ENCODE measurements around the gene RYR2. TPM values are rescaled to one million over a fixed set of nuclear protein-coding genes. Genes with fewer than 3 reads are reported as not detected.

Gene RYR2
- total and polyA plus RNA-seq, 2 of the 8 experiments (the other 6 are each of a cell fraction or from before 2014, with no cell fraction given): 1.3 to 4.4 TPM

GRCh38 chr1:237042526-237042891 lies 525 bp downstream of the RYR2 start:
- peak in 1 of 2 experiments; percentile 58 for DNase-seq (ENCODE audit: low read depth in 1 of 2, low spot score in 2 of 2)
- Histone ChIP-seq H3K56ac (replicated peaks; ENCODE audit: insufficient read length, low read depth, low read length) (no peak overlapping the region), H3K9me3 (ENCODE audit: insufficient read depth in 2 of 2, low read depth in 1 of 2, low read length in 1 of 2) (no peaks in the 10 kb centered on the region), H3K27ac (ENCODE audit: low read depth, low read length) (no peak overlapping the region), H3K27me3 (replicated peaks in 1 of 4; ENCODE audit: control insufficient read depth in 3 of 4, extremely low read depth in 1 of 4, insufficient read depth in 3 of 4, low read length in 3 of 4) (peaks cover 1 to 36% (median 25%) of the 10 kb centered on the region in 4 experiments), H2BK20ac (ENCODE audit: low read length) (no peak overlapping the region), H3K36me3 (ENCODE audit: control insufficient read depth in 2 of 4, insufficient read depth in 4 of 4, low read length in 3 of 4) (no peaks in the 10 kb centered on the region), H3K18ac (ENCODE audit: extremely low read depth, low read length) (no peak overlapping the region), H4K20me1 (replicated peaks in 1 of 2; ENCODE audit: control insufficient read depth in 1 of 2, insufficient read depth in 2 of 2, low read length in 2 of 2) (peaks cover 0 to 7% of the 10 kb centered on the region in 2 experiments), H2AFZ (ENCODE audit: low read length) (no peak overlapping the region), H3K4ac (replicated peaks; ENCODE audit: insufficient read length, low read depth, low read length) (no peak overlapping the region), H3K23ac (ENCODE audit: insufficient read length) (no peak overlapping the region), H3K9ac (replicated peaks in 1 of 4; ENCODE audit: extremely low read depth in 1 of 4, low read depth in 3 of 4, low read length in 3 of 4) (peak overlapping the region in 2 of 4 experiments; percentile 3 to 68; a peak in 3 of 7 replicates), H4K5ac (ENCODE audit: insufficient read length, low read depth, low read length) (no peak overlapping the region), H3K4me2 (ENCODE audit: insufficient read depth in 1 of 2, low read depth in 2 of 2, low read length in 2 of 2) (peak overlapping the region; percentile 100), H4K8ac (ENCODE audit: extremely low read depth, insufficient read depth, low read length) (peak overlapping the region; percentile 30; the same call in 1 of the 2 replicates), H3K79me2 (ENCODE audit: control insufficient read depth in 1 of 2, insufficient read depth in 2 of 2, low read length in 2 of 2) (peaks cover 0 to 24% of the 10 kb centered on the region in 2 experiments; a peak in 2 of 4 replicates), H2BK5ac (ENCODE audit: low read depth, low read length) (no peak overlapping the region), H3K4me3 (ENCODE audit: extremely low read depth in 1 of 4, insufficient read depth in 2 of 4, low read depth in 3 of 4, low read length in 4 of 4) (peak overlapping the region; percentile 51 to 74 (median 54)), H3K23me2 (ENCODE audit: low read depth, low read length) (peaks cover 18% of the 10 kb centered on the region), H3K79me1 (ENCODE audit: low read depth, low read length) (peaks cover 4% of the 10 kb centered on the region; the same call in 1 of the 2 replicates), H3K4me1 (replicated peaks in 1 of 4; ENCODE audit: control insufficient read depth in 3 of 4, insufficient read depth in 4 of 4, low read length in 3 of 4) (peaks cover 5 to 29% (median 11%) of the 10 kb centered on the region in 4 experiments; a peak in 6 of 7 replicates), H2BK12ac (ENCODE audit: low read depth, low read length) (no peak overlapping the region), H2BK15ac (ENCODE audit: low read length) (no peak overlapping the region), H4K91ac (replicated peaks; ENCODE audit: insufficient read length, low read length) (no peak overlapping the region), H2AK5ac (ENCODE audit: low read depth, low read length) (no peak overlapping the region), H2BK120ac (replicated peaks; ENCODE audit: low read depth, low read length) (no peak overlapping the region), H3K14ac (ENCODE audit: insufficient read length) (no peak overlapping the region)
- TF ChIP-seq PHF8 (conservative IDR thresholded peaks at IDR 0.05; ENCODE audit: low read depth, low read length) (no peak; the same call in 1 of the 2 replicates), MAX (IDR thresholded peaks at IDR 0.05) (peak; percentile 45), RNF2 (IDR thresholded peaks at IDR 0.05; ENCODE audit: borderline replicate concordance, low read depth, low read length, missing control alignments, poor library complexity, severe bottlenecking) (peak; percentile 33), EZH2 (IDR thresholded peaks at IDR 0.05; ENCODE audit: low read depth, low read length, severe bottlenecking) (peak; percentile 28)
- FAIRE-seq: no peak
- CTCF ChIA-PET (ENCODE audit: partially characterized antibody): interaction anchor here (0.7 to 2.3 kb wide), 12 partner anchors 9 to 350 kb away, joined by 3 to 10 read pairs (median 5); no protein-coding TSS in a partner anchor
- WGBS, 2 experiments (ENCODE audit: extremely low coverage in 1 of 2, insufficient coverage in 1 of 2, insufficient read length in 1 of 2, insufficient replicate concordance in 2 of 2, low coverage in 1 of 2, low lambda C conversion rate in 2 of 2, missing lambda C conversion rate in 1 of 2): 2% methylated on average over 17 of the region's 41 CpGs; no CpG with 5 or more reads in 1 of the 2 experiments
- POLR2A ChIA-PET (ENCODE audit: partially characterized antibody): interaction anchor here (0.6 to 1.9 kb wide), 10 partner anchors 9 to 492 kb away, joined by 3 to 14 read pairs (median 3); no protein-coding TSS in a partner anchor
